ENCODE measurements around the gene ACSS1.

- TF ChIP-seq TAF1 (IDR thresholded peaks at IDR 0.05; ENCODE audit: borderline replicate concordance, insufficient read depth, low read length) (no peak), REST (IDR thresholded peaks at IDR 0.05; ENCODE audit: insufficient read depth in 1 of 2, low read depth in 2 of 2, low read length in 2 of 2) (no peak), POLR2AphosphoS5 (IDR thresholded peaks at IDR 0.05; ENCODE audit: low read depth, low read length) (no peak), SIN3A (IDR thresholded peaks at IDR 0.05; ENCODE audit: borderline replicate concordance, insufficient read depth, low read length) (no peak)
Measured at GRCh38 chr20:25082498-25082873, 24.5 kb upstream of the ACSS1 start.

Measured in PFSK-1 (cell line).